Naive B cell (primary cell): ENCODE measurements around the gene MMP24OS. TPM values are rescaled to one million over a fixed set of nuclear protein-coding genes. Genes with fewer than 3 reads are reported as not detected.
A peak's percentile ranks its signal among the peaks of the same experiment; 100 is the strongest.

ENCODE experiments used
- ATAC-seq, 2 donors: fragments of 150-1000 bp; cut with Tn5 transposase; 2 replicates each; pipeline ENCODE4 v1.10.0; 2021; ENCODE audit warnings: low read depth in 2 of 2, mild to moderate bottlenecking in 2 of 2, moderate library complexity in 2 of 2
- DNase-seq: peaks from one replicate; pipeline ENCODE4 v3.0.0; 2022
- H3K27ac Mint-ChIP-seq, 6 donors: one replicate each; pipeline ENCODE4 v1.8.0; 2020 to 2022; ENCODE audit warnings: mild to moderate bottlenecking in 6 of 6, mixed read lengths in 6 of 6, moderate library complexity in 5 of 6, inconsistent platforms in 2 of 6
- H3K27me3 Mint-ChIP-seq, 3 donors: one replicate each; pipeline ENCODE4 v1.8.0; 2021 to 2022; ENCODE audit warnings: mixed read lengths in 3 of 3, mild to moderate bottlenecking in 1 of 3
- H3K36me3 Mint-ChIP-seq, 2 donors: one replicate each; pipeline ENCODE4 v1.8.0; 2020 to 2022; ENCODE audit warnings: mixed read lengths in 2 of 2, inconsistent platforms in 1 of 2, mild to moderate bottlenecking in 1 of 2
- H3K4me1 Mint-ChIP-seq, 3 donors: one replicate each; pipeline ENCODE4 v1.8.0; 2020 to 2022; ENCODE audit warnings: mixed read lengths in 3 of 3, inconsistent platforms in 1 of 3, mild to moderate bottlenecking in 1 of 3, moderate library complexity in 1 of 3
- H3K4me3 Mint-ChIP-seq, 8 donors: one replicate each; pipeline ENCODE4 v1.8.0; 2020 to 2022; ENCODE audit warnings: mild to moderate bottlenecking in 8 of 8, mixed read lengths in 8 of 8, moderate library complexity in 8 of 8, inconsistent platforms in 2 of 8
- H3K9me3 Mint-ChIP-seq, 7 donors: one replicate each; pipeline ENCODE4 v1.8.0; 2020 to 2022; ENCODE audit warnings: mixed read lengths in 7 of 7, mild to moderate bottlenecking in 5 of 7, inconsistent platforms in 2 of 7, moderate library complexity in 1 of 7
- polyA plus RNA-seq, 6 donors: library from polyadenylated mRNA; unstranded; fragments of 300-500 nt; fragmentation: Illumina TruSeq; gene quantifications; one replicate each; pipeline ENCODE4 v1.2.3, GENCODE V29; 2021; ENCODE audit warnings: low read depth in 6 of 6

Gene MMP24OS
- 10 to 100 TPM in 2 of 6 donors, 1 to 10 TPM in 4; 3.7 to 14.1 (median 8.6) TPM for polyA plus RNA-seq

DNA sequence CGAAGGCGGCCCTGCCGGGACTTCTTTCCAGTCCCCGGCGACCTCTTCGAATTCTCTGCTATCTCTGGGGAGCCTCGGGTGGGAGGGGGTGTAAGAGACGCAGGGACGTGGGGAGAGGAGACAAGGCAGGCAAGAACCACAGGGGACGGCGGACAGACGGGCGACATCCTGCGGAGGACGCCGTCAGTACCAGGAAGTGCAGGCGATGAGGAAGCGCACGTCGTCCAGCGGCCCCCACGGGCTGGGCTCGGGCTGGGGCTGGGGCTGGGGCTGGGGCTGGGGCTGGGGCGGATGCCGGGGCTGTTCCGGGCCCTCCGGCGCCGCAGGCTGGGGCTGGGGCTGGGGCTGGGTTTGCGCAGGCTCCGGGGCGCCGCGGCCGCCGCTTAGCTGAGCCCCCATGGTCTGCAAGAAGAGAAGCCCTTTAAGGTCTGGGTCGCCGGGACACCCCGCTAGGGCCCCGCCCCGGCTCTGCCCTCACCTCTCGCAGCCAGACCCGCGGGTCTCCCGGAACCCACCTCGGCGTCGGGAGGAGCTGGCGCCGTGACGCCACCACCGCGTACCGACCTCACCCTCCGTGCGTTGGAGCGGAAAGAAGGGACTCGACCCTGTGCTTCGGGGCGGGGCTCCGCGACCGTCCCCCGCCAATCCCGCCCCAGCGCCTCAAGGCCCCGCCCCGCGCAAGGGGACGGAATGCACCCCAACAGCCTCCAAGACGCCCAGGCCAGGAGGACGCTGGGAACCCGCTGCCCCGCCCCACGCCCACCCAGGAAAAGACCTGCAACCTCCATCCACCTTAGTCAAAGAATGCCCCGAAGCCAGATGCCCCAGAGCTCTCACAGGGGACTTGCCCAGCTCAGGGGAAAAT is at the start of gene MMP24OS:
TSS of gene MMP24OS (minus strand) at position 592 of the 865 bp plus-strand sequence. CDS start at position 399, 193 bp downstream.
- ATAC-seq (peak; percentile 86 to 87), DNase-seq (peak; percentile 91)
- Mint-ChIP-seq H3K4me1 (peaks cover 14 to 40% (median 24%) of the 10 kb centered on the region in 3 donors), H3K4me3 (peak within 1 kb of the TSS; percentile 89 to 99 (median 98)), H3K27ac (peak within 1 kb of the TSS; percentile 97 to 100 (median 99)), H3K9me3 (no peaks in the 10 kb centered on the region), H3K36me3 (peaks cover 7 to 8% of the 10 kb centered on the region in 2 donors), H3K27me3 (no peaks in the 10 kb centered on the region)

DNA sequence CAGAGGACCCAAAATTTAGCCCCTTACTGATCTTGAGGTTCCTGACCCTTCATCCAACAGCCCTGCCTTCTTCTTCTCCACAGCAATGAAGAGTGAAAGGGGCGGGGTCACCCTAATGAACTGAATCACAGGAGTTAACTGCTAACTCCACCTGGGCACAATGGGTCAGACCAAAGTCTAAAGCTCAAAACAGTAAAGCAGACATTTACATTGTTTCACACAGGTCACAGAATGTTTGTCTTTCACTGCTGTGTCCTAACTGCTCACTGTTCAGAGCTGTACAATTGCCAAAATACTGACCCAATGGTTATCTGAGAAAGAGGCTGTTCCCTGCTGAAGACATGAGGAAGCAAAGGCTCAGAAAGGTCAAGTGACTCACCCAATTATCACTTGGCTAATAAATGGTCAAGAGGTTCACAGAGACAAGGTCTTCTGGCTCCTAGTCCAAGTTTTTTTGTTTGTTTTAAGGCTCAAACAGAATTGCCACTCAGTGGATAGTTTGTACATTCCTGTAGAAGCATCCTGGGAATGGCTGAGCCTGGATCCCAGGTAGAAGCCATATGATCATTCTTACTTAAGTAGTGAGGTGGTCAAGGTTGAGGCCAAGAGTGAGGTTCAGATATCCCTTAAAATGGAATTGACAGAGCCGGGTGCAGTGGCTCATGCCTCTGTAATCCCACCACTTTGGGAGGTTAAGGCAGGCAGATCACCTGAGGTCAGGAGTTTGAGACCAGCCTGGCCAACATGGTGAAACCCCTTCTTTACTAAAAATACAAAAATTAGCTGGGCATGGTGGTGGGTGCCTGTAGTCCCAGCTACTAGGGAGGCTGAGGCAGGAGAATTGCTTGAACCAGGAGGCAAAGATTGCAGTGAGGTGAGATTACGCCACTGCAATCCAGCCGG is 49.4 kb upstream of the MMP24OS start:
- DNase-seq (no peak), ATAC-seq (no peak)
- H3K4me1 Mint-ChIP-seq: no peaks in the 10 kb centered on the region
- H3K36me3 Mint-ChIP-seq: peaks cover 5% of the 10 kb centered on the region in 2 donors
- peak overlapping the region in 1 of 6 donors; percentile 44 for H3K27ac Mint-ChIP-seq
- no peak overlapping the region for H3K4me3 Mint-ChIP-seq
- no peaks in the 10 kb centered on the region for H3K9me3 Mint-ChIP-seq
- H3K27me3 Mint-ChIP-seq: no peaks in the 10 kb centered on the region

DNA sequence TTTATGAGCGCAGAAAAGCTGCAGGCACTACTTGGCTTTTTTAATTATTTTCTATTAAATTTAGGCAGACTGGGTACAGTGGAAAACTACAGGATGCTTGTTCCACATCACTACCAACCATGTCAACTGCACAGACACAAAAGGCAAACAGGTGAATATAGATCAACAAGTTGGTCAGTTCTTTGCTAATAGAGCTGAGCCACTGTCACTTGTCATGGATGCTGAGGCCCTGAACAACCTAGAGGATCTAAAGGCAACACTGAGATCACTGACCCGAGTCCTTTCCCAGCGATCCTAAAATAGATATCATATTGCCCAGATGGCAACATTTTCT is 48.8 kb upstream of the MMP24OS start:
- Mint-ChIP-seq H3K36me3 (peaks cover 5% of the 10 kb centered on the region in 2 donors), H3K27ac (peak overlapping the region in 1 of 6 donors; percentile 44), H3K4me3 (no peak overlapping the region), H3K27me3 (no peaks in the 10 kb centered on the region), H3K4me1 (no peaks in the 10 kb centered on the region), H3K9me3 (no peaks in the 10 kb centered on the region)
- DNase-seq (no peak), ATAC-seq (no peak)

- ATAC-seq: no peak
- H3K27ac Mint-ChIP-seq: peak overlapping the region in 1 of 6 donors; percentile 4
- DNase-seq: no peak
- H3K36me3 Mint-ChIP-seq: peaks cover 5% of the 10 kb centered on the region in 2 donors
- H3K4me1 Mint-ChIP-seq: no peaks in the 10 kb centered on the region
- H3K27me3 Mint-ChIP-seq: no peaks in the 10 kb centered on the region
- no peaks in the 10 kb centered on the region for H3K9me3 Mint-ChIP-seq
- no peak overlapping the region for H3K4me3 Mint-ChIP-seq
Measured at GRCh38 chr20:35326021-35326739, 48.3 kb upstream of the MMP24OS start.

- DNase-seq (no peak), ATAC-seq (no peak)
- Mint-ChIP-seq H3K9me3 (no peaks in the 10 kb centered on the region), H3K4me3 (no peak overlapping the region), H3K27me3 (no peaks in the 10 kb centered on the region), H3K4me1 (no peaks in the 10 kb centered on the region), H3K36me3 (peaks cover 5 to 12% of the 10 kb centered on the region in 2 donors), H3K27ac (peak overlapping the region in 1 of 6 donors; percentile 1)
Measured at GRCh38 chr20:35325401-35325800, 47.5 kb upstream of the MMP24OS start.

GRCh38 chr20:35320396-35321126 is 42.6 kb upstream of the MMP24OS start:
- ATAC-seq (no peak), DNase-seq (no peak)
- Mint-ChIP-seq H3K27me3 (no peaks in the 10 kb centered on the region), H3K36me3 (peaks cover 5 to 7% of the 10 kb centered on the region in 2 donors), H3K4me1 (peaks cover 0 to 3% (median 0%) of the 10 kb centered on the region in 3 donors), H3K27ac (no peak overlapping the region), H3K9me3 (no peaks in the 10 kb centered on the region), H3K4me3 (no peak overlapping the region)

- no peak for ATAC-seq
- DNase-seq: no peak
- Mint-ChIP-seq H3K4me3 (no peak overlapping the region), H3K4me1 (peaks cover 0 to 8% (median 0%) of the 10 kb centered on the region in 3 donors), H3K27me3 (no peaks in the 10 kb centered on the region), H3K27ac (peak overlapping the region in 1 of 6 donors; percentile 81), H3K36me3 (peaks cover 5 to 7% of the 10 kb centered on the region in 2 donors), H3K9me3 (no peaks in the 10 kb centered on the region)
Measured at GRCh38 chr20:35319871-35320197, 41.9 kb upstream of the MMP24OS start.

- Mint-ChIP-seq H3K27ac (no peak overlapping the region), H3K36me3 (peaks cover 4 to 7% of the 10 kb centered on the region in 2 donors)
- no peak for ATAC-seq
Measured at GRCh38 chr20:35319192-35319870, 41.4 kb upstream of the MMP24OS start.

GRCh38 chr20:35318502-35319157 is 40.7 kb upstream of the MMP24OS start:
- ATAC-seq (no peak), DNase-seq (no peak)
- Mint-ChIP-seq H3K4me1 (peaks cover 0 to 8% (median 0%) of the 10 kb centered on the region in 3 donors), H3K27me3 (no peaks in the 10 kb centered on the region), H3K27ac (peak overlapping the region in 1 of 6 donors; percentile 33), H3K36me3 (peaks cover 4 to 7% of the 10 kb centered on the region in 2 donors), H3K4me3 (no peak overlapping the region), H3K9me3 (no peaks in the 10 kb centered on the region)

More at GRCh38 chr20:35319192-35319870, 41.4 kb upstream of the MMP24OS start:
- Mint-ChIP-seq H3K4me1 (peaks cover 0 to 8% (median 0%) of the 10 kb centered on the region in 3 donors), H3K4me3 (no peak overlapping the region), H3K9me3 (no peaks in the 10 kb centered on the region), H3K27me3 (no peaks in the 10 kb centered on the region)
- DNase-seq: no peak

DNA sequence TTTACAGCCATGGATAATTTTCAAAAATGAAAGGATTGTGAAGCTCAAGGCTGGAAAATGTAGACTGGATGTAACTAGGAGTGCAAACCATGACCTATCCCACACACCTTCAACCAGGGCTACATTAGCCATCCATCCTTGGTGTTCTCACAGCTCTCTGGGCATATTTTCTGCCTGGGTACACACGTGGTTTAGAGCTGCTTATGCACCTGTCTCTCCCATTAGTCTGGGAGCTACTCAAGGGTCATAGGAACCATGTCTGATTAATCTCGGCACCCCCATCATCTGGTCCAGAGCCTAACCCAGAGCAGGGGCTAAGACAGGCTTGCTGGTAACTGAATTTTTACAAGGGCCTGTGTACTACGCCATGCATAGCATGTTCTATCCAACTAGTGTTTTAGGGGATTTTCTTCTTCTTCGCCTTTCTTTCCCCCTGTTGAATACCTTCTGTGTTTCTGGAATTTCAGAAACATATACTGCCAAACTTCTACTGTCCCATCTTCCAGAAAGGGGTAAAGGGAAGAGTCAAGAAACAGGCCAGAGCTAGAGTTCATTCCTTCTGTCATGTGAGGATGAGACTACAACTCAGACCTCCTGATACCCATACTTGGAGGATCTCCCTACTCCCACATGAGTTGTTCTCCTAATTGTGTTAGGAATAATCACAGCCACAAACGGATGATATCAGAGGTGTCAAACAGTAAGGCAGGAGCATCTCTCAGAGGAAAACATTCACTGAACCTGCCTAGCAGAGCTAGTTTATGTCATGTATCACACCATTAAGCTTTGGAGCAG is 39.7 kb upstream of the MMP24OS start:
- Mint-ChIP-seq H3K4me1 (peaks cover 0 to 8% (median 0%) of the 10 kb centered on the region in 3 donors), H3K9me3 (no peaks in the 10 kb centered on the region), H3K27ac (no peak overlapping the region), H3K4me3 (no peak overlapping the region), H3K36me3 (peaks cover 4 to 11% of the 10 kb centered on the region in 2 donors), H3K27me3 (no peaks in the 10 kb centered on the region)
- ATAC-seq (no peak), DNase-seq (no peak)

DNA sequence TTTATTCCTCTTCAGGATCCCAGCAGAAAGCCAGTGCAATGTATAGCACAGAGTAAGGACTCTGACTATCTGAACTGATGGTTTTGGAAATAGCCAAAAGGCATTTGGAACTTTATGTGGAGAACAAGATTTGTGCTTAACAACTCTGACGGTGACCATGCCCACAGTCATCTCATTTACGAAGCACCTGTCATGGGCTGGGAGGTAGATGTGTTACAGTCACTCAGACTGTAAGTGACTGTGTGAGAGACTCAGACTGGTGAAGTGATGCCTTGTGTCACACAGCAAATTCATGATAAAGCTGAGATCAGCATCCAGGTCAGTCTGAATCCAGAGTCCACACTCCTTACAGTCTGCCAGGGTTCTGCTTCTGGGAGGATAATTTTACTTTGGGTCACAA is 38.2 kb upstream of the MMP24OS start:
- peaks cover 4 to 14% of the 10 kb centered on the region in 2 donors for H3K36me3 Mint-ChIP-seq
- H3K27ac Mint-ChIP-seq: peak overlapping the region in 1 of 6 donors; percentile 60
- H3K27me3 Mint-ChIP-seq: no peaks in the 10 kb centered on the region
- no peak overlapping the region for H3K4me3 Mint-ChIP-seq
- H3K9me3 Mint-ChIP-seq: no peaks in the 10 kb centered on the region
- ATAC-seq (no peak), DNase-seq (no peak)
- H3K4me1 Mint-ChIP-seq: peaks cover 0 to 8% (median 0%) of the 10 kb centered on the region in 3 donors
